Ramos (cell line): Measurements from ENCODE around the gene LAGE3.

ENCODE experiments used
- in situ Hi-C: fragments of 300-500 bp; cut with MboI; formaldehyde crosslinking; loops from one replicate; pipeline ENCODE4 v1.14.3; 2022; ENCODE audit warnings: low sequenced_read_pairs; ENCODE audit not compliant: unreplicated experiment

Gene LAGE3, protein sequence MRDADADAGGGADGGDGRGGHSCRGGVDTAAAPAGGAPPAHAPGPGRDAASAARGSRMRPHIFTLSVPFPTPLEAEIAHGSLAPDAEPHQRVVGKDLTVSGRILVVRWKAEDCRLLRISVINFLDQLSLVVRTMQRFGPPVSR

DNA sequence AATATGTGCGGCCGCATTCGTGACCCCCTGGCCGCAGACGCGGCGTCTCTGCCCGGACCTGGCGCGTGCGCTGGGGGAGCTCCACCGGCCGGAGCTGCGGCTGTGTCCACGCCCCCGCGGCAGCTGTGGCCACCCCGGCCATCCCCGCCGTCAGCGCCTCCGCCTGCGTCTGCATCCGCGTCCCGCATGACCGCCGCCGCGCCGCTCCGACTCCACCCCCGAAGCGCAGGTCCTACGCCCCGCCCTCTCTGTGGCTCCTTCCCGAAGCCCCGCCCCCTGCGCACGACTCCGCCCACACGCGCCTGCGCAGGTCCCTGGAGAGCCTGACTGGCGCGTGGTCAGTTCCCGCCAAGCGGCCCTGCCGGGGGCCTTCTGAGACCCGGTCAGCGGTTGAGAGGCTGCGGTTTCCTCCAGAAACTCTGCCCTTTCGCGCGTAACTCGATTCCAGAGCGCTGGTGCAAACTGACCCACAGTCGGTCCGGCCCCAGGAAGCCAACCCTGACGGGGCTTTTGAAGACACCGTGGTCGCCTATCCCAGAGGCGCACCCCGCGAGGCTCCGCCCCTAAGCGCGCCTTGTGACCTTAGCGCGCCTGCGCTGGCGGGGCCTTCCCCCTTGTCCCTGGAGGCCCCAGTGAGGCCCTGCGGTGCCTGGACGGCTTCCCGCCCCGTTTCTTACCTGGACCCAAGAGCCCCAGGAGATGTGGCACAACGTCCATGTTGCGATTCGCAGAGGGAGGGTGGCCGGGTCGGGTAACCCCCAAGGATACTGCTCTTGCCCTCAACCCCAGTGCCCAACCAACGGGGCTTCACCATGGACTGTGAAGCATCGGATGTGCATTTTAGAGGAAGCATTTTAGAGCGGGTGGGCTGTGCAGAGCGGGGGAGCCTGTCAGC is at the start of gene LAGE3:
TSS of gene LAGE3 (minus strand) at position 554 of the 895 bp plus-strand sequence. CDS start at position 188, 366 bp downstream.
- in situ Hi-C loops, result no loop called here

DNA sequence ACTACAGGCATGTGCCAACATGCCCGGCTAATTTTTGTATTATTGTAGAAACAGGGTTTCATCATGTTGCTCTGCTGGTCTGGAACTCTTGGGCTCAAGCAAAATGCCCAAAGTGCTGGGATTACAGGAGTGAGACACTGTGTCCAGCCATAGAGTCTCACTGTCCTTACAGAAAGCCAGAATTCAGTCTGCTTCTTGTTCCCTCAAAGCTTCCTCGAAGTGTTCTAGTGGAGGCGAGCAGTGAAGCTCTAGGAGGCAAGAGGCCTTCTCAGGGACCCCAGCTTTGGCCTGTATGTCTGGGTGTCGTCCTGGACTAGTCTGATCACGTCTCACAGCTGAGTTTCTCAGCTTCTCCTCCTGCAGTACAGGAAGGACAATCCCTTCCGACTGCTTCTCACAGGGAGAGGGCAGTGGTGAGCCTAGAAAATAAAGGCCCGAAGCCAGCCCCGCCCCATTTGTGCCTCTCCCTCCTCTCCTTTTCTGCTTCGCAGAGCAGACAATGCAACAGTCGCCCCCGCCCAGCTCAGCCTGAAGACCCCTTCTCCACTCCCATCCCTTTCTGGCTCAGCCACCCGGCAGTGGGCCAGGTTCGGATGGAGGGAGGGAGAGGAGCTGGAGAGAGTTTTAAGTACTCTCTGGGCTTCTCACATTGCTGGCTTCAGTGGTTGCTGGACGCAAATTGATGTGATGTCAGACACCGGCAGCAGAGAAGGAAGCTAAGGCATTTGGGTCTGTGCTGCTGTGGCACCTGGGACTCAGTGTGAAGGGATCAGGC is 48.0 kb upstream of the LAGE3 start:
- in situ Hi-C loops, result loop anchor here (25.0 kb wide), 2 partner anchors 115 to 790 kb away; partner anchors contain the start of genes DNASE1L1 and TAFAZZIN

DNA sequence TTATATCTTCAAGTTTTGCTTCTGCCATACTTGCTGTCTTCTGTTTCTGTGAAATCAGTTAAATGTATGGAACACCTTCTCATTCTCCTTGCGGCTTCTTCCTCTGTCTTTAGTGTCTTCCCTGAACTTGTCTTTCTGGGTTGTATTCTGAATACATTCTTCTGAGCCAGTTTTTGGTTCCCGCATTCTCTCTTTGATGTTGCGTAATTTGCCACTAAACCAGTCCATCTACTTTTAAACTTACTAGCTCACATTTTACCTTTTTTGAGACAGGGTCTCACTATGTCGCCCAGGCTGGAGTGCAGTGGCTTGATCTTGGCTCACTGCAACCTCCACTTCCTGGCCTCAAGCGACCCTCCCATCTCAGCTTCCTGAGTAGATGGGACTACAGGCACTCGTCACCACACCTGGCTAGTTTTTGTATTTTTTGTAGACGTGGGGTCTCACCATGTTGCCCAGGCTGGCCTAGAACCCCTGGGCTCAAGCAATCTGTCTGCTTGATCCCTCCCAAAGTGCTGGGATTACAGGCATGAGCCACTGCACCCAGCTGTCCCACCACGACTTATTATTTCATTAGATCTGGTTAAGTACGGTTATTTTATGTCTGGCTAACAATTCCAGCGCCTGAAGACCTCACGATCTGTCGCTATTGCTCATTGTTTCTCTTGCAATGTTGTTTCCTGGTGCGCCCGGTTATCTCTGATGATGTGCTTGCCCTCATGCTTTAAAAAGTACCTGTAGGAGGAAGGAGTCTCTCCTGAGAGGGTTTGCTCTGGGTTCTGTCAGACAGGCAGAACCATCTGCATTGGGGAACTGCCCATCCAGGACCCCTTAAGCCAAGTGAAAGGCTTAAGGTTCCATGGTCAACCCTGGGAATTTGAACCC is 46.8 kb upstream of the LAGE3 start:
- in situ Hi-C loops, result loop anchor here (25.0 kb wide), 2 partner anchors 114 to 789 kb away; partner anchors contain the start of genes DNASE1L1 and TAFAZZIN

DNA sequence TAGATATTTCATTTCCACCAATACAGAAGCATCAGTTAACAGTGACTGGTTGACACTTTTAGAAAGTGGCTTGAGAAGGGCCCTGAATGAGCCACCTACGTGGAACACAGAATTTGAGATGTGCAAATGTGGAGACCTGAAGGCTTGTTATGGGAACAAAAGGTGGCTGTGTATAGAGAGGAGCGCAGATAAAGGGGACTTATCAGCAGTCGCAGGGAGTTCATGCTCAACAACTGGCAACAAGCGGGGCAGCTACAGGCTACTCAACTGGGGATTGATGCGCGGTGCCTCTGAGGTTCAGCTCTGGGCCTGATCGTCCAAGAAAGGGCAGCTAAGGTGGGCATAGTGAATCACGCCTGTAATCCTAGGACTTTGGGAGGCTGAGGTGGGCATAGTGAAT is 40.3 kb upstream of the LAGE3 start:
- in situ Hi-C loops, result no loop called here

DNA sequence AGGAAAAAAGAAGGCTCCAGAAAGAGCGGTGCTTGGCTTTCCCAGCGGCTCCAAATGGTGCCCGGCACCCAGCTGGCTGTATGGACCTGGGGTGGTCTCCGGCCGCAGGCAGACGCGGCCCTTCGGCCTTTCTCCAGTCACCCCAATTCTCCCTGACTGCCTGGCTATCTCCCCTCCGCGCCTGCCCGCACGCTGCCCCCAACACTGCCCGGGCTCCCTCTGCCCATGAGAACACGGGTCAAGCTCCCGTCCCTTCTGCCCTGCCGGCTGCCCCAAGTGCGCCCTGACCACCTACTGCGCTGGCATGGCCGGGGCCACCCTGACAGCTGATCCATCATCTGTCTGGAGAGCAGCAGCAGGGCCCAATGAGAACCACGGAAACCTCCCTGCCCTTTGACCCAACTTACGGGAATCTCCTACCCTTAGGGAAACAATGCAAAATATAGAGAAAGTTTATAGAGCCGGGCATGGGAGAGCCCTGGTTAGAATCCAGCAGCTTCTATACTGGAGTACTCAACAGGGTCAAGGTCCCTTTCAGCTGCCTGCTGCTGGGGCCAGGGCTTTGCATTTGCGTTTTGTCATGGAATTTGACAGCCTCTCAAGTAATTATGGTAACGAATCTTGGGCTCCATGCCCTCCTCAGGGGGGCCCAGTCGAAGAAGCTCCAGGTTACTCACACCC is 38.2 kb upstream of the LAGE3 start:
- in situ Hi-C loops, result no loop called here

DNA sequence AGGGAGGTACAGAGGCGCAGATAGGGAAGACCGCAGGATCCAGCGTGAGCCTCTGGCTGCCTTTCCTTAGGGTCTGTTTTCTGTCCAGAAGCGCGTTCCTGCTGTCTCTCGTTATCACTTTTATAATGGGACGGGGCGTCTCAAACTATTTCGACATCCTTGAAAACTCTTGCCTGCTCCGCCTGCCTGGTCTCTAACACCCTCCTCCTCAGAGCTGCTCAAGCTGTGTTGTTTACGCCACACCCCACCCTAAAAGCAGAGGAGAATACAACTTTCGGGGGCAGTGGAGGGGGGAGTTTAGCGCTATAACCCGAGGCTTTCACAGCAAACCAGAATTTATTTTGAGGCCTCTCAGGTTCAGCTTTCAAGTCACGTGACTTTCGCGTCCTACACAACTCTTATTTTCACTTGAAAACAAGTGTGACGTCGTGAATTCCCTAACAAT is 37.6 kb upstream of the LAGE3 start:
- in situ Hi-C loops, result no loop called here

DNA sequence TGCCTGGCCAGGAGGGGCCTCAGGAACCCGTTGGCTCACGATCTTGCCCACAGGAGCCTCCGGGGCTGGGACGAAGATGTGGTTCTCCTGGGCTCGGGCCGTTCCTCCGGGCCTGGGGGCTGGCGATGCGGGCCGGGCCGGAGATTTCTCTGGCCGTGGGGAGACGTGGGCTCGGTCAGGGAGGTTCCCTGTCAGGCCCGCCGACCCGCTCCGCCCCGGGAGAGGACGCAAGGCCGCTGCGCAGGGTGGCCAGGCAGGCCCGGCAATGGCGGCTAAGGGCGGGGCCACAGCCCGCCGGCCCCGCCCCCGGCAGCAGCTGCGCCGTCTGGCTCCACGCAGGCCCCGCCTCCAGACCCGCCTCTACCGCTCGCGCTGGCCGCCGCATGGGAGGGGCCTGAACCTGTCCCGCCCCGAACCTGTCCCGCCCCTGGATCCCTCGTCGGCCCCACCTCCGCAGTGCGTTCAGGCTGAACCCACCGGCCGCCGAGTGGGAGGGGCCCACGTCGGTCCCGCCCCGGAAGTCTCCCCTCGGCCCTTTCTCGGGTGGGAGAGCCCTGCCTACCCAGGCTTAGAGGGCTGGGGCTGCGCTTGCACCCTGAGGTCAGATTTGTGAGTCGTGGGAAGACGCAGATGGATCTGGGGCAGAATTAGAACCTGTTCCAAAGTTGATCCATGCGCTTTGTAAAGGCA is 37.0 kb upstream of the LAGE3 start, which contains the start of gene FAM3A:
TSS of gene FAM3A (minus strand) at position 267 of the 690 bp plus-strand sequence. CDS start 460 bp downstream, outside the sequence.
- in situ Hi-C loops, result no loop called here

DNA sequence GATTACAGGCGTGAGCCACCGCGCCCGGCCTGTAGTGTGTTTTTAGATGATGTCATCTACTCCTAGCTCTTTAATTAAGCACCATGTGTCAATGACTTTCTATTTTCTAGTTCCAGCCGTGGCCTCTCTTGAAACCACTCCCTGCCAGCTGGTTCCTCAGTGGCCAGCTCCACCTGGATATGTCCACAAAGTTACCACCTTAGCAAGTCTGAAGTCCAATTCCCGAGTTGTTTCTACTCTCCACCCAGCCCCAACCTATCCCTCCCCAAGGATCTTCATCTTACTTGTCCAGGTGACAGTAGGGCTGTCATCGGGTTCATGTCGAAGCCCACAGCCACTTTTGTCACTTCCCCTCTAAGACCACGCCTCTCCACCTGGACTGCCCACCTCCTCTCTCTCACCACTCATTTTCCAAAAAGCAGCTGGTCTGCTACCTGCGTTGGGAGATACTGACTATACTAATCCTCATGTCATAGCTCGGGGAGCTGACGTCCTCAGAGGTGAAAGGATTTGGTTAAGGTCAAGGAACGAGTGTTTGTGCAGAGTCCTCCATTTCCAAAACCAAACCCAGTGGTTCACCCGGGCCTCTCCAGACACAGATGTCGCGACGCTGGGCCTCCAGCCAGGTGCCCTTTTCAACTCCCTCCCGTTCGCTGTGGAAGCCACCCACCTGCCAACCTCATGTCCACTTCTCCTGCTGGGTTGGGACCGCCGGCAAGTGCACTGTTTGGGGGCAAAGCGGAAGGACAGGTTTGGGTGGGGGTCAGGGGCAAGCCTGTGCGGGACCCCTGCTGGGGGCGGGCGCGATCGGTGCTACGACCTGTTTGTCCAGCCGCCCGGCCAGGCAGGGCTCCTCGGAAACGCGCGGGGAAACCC is 36.2 kb upstream of the LAGE3 start:
- in situ Hi-C loops, result no loop called here

DNA sequence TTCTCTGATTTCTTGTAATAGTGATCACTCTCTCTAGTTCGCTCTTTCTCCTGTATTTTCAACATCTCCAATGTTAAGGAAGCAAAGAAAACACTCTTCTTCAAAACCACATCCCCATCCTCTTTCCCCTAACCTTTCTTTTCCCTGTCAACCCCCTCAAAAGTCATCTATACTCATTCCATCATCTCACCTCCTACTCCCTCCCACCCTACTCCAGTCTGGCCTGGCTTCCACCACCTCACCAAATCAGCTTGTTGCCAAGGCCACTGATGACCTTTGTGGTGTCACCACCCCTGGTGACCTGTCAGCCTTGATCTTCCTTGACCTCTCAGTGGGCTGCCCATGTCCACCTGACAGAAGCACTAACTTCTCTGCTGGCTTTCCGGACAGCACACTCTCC is 34.6 kb upstream of the LAGE3 start:
- in situ Hi-C loops, result no loop called here

DNA sequence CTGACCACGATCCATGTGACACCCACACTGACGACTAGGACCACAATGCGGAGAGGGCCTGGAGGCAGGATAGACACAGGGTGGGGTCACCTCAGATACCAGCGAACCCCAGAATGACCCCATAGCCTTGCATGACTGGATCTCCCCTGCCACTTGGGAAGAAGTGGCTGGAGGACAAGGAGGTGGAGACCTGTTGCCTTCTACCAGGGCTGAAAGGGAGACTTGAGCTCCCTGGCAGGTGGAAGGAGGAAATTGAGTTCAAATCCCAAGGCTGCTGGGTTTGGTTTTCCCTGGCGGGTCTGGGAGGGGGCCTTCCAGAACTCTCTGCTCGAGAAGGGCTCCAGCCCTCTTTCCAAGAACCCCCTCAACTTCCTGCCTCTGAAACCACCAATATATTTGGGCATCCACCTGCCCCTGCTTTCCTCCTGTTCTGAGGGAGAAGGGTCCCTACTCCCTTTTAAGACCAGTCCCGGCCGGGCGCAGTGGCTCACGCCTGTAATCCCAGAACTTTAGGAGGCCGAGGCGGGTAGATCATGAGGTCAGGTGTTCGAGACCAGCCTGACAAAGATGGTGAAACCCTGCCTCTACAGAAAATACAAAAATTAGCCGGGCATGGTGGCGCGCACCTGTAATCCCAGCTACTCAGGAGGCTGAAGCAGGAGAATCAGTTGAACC is 33.9 kb upstream of the LAGE3 start:
- in situ Hi-C loops, result no loop called here

DNA sequence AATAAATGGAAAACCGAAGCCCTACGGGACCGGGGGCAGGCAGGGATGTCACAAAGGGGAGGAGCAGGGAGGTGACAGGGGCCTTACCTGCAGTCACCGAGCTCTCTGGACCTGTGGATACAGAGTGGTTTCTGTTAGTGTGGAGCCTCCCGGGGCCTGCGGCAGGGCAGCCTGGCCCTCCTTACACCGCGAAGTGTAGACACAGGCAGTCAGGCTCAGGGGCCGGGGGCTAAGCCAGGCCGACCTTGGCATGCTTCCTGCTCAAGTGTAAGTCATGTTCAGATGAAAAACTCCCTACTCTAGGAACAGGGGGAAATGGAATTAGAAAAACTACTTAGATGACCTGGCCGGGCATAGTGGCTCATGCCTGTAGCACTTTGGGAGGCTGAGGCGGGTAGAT is 32.7 kb upstream of the LAGE3 start:
- in situ Hi-C loops, result no loop called here

DNA sequence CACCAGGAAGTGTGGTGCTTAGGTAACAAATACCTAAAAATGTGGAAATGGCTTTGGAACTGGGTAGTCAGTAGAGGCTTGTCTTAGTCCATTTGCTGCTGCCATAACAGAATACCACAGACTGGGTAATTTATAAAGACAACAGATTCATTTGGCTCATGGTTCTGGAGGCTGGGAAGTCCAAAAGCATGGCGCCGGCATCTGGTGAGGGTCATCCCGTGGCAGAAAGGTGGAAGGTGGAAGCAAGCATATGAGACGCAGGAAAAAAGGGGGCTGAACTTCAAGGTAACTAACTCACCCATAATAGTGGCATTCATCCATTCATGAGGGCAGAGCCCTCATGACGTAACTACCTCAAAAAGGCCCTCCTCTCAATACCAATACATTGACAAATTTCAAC is 30.4 kb upstream of the LAGE3 start:
- in situ Hi-C loops, result no loop called here

DNA sequence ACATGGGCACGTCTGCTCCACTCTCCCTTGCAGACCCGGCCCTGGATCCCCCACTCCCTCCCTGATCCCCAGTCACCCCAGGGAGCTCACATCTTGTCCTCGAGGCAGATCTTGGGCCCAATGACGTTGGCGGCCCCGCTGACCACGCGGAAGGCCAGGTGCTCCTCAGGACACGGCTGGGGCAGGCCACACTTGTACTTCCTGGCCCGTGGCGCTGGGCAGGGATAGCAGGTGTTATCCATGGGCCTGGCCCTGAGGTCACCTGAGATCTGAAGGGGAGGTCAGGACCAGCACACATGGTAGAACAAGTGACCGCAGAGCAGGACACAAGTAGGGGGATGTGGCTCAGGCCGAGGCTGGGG is 29.3 kb upstream of the LAGE3 start:
- in situ Hi-C loops, result no loop called here

DNA sequence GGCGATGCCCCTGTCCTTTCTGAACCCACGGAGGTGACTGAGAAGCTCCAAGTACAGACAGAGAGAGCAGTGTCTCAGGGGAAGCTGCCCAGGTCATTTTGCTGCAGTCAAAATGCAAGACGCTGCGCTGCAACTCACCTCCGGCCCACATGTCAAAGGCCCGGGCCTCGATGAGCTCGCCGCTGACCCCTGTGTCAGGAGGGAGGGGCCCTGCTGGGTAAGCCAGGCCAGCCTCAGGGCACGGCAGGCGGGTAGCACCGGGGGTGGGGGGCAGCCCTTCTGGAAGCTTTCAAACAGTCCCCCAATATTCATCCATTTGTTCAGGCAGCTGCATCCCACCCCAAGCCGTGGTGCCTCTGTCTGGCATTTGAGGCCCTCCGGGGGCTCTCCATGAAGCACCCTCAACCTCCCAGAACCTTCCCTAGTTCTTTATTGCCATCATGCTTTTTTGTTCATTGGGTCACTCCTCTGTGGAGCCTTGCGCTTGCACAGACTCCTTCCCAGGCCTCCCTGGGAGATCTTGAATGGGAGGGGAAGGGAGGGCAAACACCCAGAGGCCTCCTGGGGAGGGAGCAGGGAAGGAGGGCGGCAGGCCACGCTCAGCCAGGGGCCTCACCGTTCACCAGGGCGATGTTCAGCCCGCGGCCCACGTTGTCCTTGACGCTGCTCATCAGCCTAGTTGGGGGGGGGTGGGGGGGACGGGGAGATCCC is 28.7 kb upstream of the LAGE3 start:
- in situ Hi-C loops, result no loop called here

DNA sequence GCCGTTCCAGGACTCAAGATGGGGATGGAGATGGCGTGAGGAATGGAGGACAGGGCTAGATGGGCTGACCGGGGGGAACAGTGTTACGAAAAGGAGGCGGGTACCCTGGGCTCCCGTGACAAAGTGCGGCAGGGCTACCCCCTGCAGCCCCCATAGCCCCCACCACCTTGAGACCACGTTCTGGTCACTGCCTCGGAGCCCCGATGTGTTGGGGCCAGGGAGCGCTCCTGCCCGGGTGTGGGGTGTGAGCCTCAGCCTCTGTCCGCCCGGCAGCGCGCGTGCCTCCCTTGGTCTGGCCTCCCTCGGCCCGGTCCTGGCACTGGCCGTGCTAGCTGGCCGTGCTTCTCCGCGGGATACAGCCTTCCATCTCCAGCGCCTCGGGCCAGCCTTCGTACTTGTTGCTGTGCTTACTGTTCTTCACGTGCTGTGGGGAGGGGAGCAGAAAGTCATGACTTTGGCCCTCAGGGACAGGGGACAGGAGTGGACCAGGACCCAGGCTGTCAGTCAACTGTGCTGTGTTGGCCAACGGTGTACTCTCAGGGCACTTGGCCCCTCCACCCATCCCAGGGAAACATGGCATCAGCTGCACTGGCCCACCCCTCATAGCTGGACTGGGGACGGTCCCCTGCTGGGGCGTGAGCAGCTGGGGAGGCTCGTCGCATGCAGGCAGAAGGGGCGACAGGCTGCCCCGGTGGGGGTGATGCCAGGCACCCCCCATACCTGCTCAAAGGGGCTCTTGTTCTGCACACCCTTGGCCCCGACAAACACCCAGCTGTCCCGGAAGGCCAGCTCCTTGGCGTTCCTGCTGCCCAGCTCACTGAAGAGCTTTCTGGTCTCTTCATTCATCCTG is 27.6 kb upstream of the LAGE3 start:
- in situ Hi-C loops, result no loop called here

DNA sequence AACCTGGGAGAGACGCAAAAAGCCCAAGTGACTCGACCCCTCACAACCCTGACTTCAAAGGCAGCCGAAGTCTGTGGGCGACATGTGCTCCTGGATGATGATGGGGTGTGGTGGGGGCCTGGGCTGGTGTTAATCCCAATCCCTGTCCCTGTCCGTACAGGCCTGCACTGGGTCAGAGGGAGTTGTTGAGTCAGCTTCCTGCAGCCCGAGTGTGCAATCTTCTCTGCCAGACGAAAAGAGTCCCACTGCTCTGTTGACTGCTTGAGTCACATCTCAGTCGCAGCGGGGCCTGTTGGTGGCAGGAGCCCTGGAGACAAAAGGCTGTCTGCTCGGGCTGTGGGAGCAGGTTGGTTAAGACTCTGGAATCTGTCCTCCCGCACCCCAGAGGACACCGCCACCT is 26.7 kb upstream of the LAGE3 start:
- in situ Hi-C loops, result no loop called here
